ENCODE results near the gene CCDC13. TPM values are rescaled to one million over a fixed set of nuclear protein-coding genes. Genes with fewer than 3 reads are reported as not detected.

Gene CCDC13
- polyA plus RNA-seq, 1 experiment = 0.18 TPM

DNA sequence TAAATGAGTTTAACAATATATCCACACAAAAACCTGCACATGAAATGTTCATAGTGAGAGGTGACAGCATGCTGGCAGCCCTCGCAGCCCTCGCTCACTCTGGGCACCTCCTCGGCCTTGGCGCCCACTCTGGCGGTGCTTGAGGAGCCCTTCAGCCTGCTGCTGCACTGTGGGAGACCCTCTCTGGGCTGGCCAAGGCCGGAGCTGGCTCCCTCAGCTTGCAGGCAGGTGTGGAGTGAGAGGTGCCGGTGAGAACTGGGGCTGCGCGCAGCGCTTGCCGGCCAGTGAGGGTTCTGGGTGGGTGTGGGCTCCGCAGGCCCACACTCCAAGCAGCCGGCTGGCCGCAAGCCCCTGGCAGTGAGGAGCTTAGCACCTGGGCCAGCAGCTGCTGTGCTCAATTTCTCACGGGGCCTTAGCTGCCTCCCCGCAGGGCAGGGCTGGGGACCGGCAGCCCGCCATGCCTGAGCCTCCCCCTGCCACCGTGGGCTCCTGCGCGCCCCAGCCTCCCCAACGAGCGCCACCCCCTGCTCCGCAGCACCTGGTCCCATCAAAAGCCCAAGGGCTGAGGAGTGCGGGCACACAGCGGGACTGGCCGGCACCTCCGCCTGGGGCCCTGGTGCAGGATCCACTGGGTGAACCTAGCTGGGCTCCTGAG is 3.4 kb downstream of the CCDC13 start:
- TF ChIP-seq, protein P1, sequence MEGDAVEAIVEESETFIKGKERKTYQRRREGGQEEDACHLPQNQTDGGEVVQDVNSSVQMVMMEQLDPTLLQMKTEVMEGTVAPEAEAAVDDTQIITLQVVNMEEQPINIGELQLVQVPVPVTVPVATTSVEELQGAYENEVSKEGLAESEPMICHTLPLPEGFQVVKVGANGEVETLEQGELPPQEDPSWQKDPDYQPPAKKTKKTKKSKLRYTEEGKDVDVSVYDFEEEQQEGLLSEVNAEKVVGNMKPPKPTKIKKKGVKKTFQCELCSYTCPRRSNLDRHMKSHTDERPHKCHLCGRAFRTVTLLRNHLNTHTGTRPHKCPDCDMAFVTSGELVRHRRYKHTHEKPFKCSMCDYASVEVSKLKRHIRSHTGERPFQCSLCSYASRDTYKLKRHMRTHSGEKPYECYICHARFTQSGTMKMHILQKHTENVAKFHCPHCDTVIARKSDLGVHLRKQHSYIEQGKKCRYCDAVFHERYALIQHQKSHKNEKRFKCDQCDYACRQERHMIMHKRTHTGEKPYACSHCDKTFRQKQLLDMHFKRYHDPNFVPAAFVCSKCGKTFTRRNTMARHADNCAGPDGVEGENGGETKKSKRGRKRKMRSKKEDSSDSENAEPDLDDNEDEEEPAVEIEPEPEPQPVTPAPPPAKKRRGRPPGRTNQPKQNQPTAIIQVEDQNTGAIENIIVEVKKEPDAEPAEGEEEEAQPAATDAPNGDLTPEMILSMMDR (IDR thresholded peaks at IDR 0.05; ENCODE audit: insufficient read depth, low read depth, low read length) = no peak
- Histone ChIP-seq H3K36me3 (ENCODE audit: control insufficient read depth, insufficient read depth, low read length) (no peaks in the 10 kb centered on the region), H3K4me3 (ENCODE audit: low read depth, low read length) (no peak overlapping the region), H3K27me3 (ENCODE audit: control insufficient read depth, insufficient read depth, low read length) (peaks cover 8% of the 10 kb centered on the region; the same call in 1 of the 2 replicates)
- DNase-seq (ENCODE audit: low read depth) = no peak
- ChIA-PET CTCF (interaction anchor here (1.1 to 2.4 kb wide), 2 partner anchors 10 to 24 kb away, joined by 4 to 10 read pairs; no protein-coding TSS in a partner anchor), POLR2A (no interaction called here)

DNA sequence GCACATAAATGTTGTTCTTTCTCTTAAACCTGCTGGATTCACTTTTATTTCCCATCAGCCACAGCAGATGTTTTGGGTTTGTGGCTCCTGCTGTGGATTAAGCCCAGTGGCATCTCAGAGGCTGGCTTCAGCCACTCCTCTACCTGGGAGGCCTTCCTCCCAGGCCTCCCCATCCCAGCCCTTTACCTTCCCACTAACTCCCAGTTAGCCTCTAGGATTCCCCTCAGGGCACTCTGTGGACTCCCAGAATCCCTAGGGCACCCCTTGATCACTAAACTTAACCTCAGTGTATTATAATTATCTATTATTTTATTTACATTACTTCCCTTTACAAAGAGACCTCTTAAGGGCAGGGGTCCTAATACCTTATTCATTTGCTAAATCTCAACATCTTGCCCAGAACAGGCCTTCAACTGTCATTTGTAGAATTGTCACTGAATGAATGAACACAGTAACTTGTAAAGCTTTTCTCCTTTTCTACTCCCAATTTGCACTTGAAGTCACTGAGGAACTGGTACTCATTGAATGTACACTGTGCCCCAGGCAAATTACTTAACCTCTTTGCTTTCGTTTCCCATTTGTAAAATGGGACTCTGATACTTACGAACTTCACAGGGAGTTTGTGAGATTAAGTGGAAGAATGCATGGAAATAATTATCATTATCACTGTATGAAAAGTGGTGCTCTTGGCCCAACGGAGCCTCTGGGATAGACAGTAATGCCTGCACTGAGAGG is 8.3 kb downstream of the CCDC13 start:
- POLR2A ChIA-PET = no interaction called here

DNA sequence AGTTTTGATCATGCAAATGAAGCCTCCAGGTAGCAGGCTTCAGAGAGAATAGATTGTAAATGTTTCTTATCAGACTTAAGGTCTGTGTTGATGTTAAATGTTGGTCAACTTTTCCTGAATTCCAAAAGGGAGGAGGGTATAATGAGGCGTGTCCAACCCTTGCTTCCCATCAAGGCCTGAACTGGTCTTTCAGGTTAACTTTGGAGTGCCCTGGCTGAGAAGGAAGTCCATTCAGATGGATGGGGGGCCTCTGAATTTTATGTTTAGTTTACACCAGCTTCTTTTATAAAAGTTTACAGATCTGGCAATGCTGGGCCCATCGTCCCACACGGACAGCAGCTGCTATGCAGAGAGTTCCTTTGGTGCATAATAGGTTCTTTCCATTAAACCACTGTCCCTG is 8.9 kb downstream of the CCDC13 start:
- ChIA-PET POLR2A (no interaction called here), CTCF (interaction anchor here (1.0 to 3.5 kb wide), 2 partner anchors 8 to 16 kb away, joined by 3 to 11 read pairs; no protein-coding TSS in a partner anchor)
- H3K36me3 ChIP-seq (ENCODE audit: control insufficient read depth, insufficient read depth, low read length) = no peaks in the 10 kb centered on the region
- no peak overlapping the region for H3K4me3 ChIP-seq (ENCODE audit: low read depth, low read length)
- no peak for DNase-seq (ENCODE audit: low read depth)
- TF ChIP-seq, protein P1 (IDR thresholded peaks at IDR 0.05; ENCODE audit: insufficient read depth, low read depth, low read length) = no peak
- H3K27me3 ChIP-seq (ENCODE audit: control insufficient read depth, insufficient read depth, low read length) = peaks cover 8% of the 10 kb centered on the region; the same call in 1 of the 2 replicates

More for the DNA sequence above, 8.3 kb downstream of the CCDC13 start:
- no peaks in the 10 kb centered on the region for H3K36me3 ChIP-seq (ENCODE audit: control insufficient read depth, insufficient read depth, low read length)
- CTCF ChIA-PET = interaction anchor here (1.0 to 3.5 kb wide), 3 partner anchors 9 to 15 kb away, joined by 3 to 11 read pairs (median 3); no protein-coding TSS in a partner anchor
- DNase-seq (ENCODE audit: low read depth) = no peak
- no peak overlapping the region for H3K4me3 ChIP-seq (ENCODE audit: low read depth, low read length)
- peaks cover 8% of the 10 kb centered on the region; the same call in 1 of the 2 replicates for H3K27me3 ChIP-seq (ENCODE audit: control insufficient read depth, insufficient read depth, low read length)
- TF ChIP-seq, protein P1 (IDR thresholded peaks at IDR 0.05; ENCODE audit: insufficient read depth, low read depth, low read length) = no peak

DNA sequence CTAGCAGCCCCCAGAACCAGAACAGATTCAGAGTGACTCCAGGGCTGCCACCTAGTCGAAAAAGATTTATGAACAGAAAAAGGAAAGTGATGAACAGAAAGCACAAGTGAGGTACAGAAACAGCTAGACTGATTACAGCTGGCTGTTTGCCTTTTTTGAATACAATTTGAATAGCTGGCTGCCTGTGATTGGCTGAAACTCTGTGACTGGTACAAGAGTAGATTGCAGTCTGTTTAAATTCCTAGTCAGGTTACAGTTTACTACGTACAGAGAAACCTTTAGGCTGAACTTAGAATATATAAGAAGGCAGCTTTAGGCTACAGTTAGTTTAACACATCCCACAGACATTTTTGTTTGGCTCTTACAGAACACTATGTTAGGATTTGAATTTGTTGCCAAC is 10.0 kb downstream of the CCDC13 start:
- H3K4me3 ChIP-seq (ENCODE audit: low read depth, low read length) = no peak overlapping the region
- peaks cover 11% of the 10 kb centered on the region; the same call in 1 of the 2 replicates for H3K27me3 ChIP-seq (ENCODE audit: control insufficient read depth, insufficient read depth, low read length)
- TF ChIP-seq, protein P1 (IDR thresholded peaks at IDR 0.05; ENCODE audit: insufficient read depth, low read depth, low read length) = no peak
- POLR2A ChIA-PET = no interaction called here
- no peak for DNase-seq (ENCODE audit: low read depth)
- H3K36me3 ChIP-seq (ENCODE audit: control insufficient read depth, insufficient read depth, low read length) = no peaks in the 10 kb centered on the region
- CTCF ChIA-PET = interaction anchor here (1.1 to 3.5 kb wide), 3 partner anchors 13 to 18 kb away, joined by 3 to 11 read pairs (median 10); no protein-coding TSS in a partner anchor

Measured in BJ (cell line).